Mesothelial cell of epicardium (in vitro differentiated cells): Measurements from ENCODE around the gene LBHD2. TPM values are rescaled to one million over a fixed set of nuclear protein-coding genes. Genes with fewer than 3 reads are reported as not detected.

ENCODE experiments used
- DNase-seq, 2 experiments: peaks; one replicate each; pipeline ENCODE4 v3.0.0; 2021; ENCODE audit warnings: low spot score in 2 of 2; ENCODE audit not compliant: unreplicated experiment in 2 of 2
- H3K27ac Mint-ChIP-seq: 2 replicates; pipeline ENCODE4 v1.8.0; 2021; ENCODE audit warnings: mixed read lengths
- H3K27me3 Mint-ChIP-seq: 2 replicates; pipeline ENCODE4 v1.8.0; 2021; ENCODE audit warnings: low read depth, mixed read lengths
- H3K36me3 Mint-ChIP-seq: 2 replicates; pipeline ENCODE4 v1.8.0; 2021; ENCODE audit warnings: mixed read lengths
- H3K4me1 Mint-ChIP-seq: 2 replicates; pipeline ENCODE4 v1.8.0; 2021; ENCODE audit warnings: mixed read lengths
- H3K4me3 Mint-ChIP-seq: 2 replicates; pipeline ENCODE4 v1.8.0; 2021; ENCODE audit warnings: mild to moderate bottlenecking, moderate library complexity, mixed read lengths
- H3K9me3 Mint-ChIP-seq: 2 replicates; pipeline ENCODE4 v1.8.0; 2021; ENCODE audit warnings: mixed read lengths
- total RNA-seq: library from RNA; stranded (reverse); gene quantifications from 3 replicates; pipeline ENCODE4 v1.2.1, GENCODE V29; 2021
- TF ChIP-seq, protein P1 (sequence below): fragments of 200-600 bp; sonication (generic); IDR thresholded peaks from one replicate; pipeline ENCODE4 v1.5.0; 2021; ENCODE audit warnings: antibody characterized with exemption; ENCODE audit not compliant: unreplicated experiment

Gene LBHD2
- total RNA-seq, 1 donor from 2014 or later = not detected

DNA sequence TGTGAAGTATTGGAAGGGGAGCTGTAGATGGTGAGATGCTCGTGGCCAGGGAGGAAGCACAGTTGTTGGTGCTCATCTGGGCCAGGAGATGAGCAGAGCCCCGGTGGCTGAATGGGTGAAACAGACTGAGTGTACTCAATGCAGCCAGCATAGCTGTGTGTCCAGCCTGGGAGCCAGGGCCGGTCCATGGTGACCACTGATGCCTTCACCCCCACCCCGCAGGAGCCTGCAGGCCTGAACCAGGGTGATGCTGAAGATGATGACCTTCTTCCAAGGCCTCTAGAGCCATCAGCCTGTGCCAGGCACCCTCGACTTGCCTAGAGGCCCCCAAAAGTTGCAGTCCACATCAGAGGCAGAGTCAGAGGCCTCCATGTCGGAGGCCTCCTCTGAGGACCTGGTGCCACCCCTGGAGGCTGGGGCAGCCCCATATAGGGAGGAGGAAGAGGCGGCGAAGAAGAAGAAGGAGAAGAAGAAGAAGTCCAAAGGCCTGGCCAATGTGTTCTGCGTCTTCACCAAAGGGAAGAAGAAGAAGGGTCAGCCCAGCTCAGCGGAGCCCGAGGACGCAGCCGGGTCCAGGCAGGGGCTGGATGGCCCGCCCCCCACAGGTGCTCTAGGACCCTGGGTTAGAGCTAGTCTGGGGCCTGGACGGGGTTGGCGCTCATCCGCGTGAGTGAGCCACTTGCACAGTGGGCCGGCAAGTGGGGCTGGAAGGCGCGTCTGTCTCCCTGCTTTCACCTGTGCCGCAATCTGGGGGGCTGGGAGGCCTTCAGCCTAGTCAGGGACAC, 42.3 kb downstream of the LBHD2 start:
- peak overlapping the region; percentile 56 for H3K27ac Mint-ChIP-seq
- no peaks in the 10 kb centered on the region for H3K9me3 Mint-ChIP-seq
- no peak for DNase-seq
- H3K4me1 Mint-ChIP-seq = peaks cover 56% of the 10 kb centered on the region
- H3K4me3 Mint-ChIP-seq = peak overlapping the region; percentile 59
- H3K36me3 Mint-ChIP-seq = no peaks in the 10 kb centered on the region
- peaks cover 18% of the 10 kb centered on the region for H3K27me3 Mint-ChIP-seq
- TF ChIP-seq, protein P1, sequence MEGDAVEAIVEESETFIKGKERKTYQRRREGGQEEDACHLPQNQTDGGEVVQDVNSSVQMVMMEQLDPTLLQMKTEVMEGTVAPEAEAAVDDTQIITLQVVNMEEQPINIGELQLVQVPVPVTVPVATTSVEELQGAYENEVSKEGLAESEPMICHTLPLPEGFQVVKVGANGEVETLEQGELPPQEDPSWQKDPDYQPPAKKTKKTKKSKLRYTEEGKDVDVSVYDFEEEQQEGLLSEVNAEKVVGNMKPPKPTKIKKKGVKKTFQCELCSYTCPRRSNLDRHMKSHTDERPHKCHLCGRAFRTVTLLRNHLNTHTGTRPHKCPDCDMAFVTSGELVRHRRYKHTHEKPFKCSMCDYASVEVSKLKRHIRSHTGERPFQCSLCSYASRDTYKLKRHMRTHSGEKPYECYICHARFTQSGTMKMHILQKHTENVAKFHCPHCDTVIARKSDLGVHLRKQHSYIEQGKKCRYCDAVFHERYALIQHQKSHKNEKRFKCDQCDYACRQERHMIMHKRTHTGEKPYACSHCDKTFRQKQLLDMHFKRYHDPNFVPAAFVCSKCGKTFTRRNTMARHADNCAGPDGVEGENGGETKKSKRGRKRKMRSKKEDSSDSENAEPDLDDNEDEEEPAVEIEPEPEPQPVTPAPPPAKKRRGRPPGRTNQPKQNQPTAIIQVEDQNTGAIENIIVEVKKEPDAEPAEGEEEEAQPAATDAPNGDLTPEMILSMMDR = no peak

GRCh38 chr14:103126873-103127304, 42.9 kb downstream of the LBHD2 start:
- peak overlapping the region; percentile 59 for H3K4me3 Mint-ChIP-seq
- no peaks in the 10 kb centered on the region for H3K9me3 Mint-ChIP-seq
- no peak overlapping the region for H3K27ac Mint-ChIP-seq
- TF ChIP-seq, protein P1 = no peak
- no peaks in the 10 kb centered on the region for H3K36me3 Mint-ChIP-seq
- peak; percentile 63 to 83 for DNase-seq
- H3K4me1 Mint-ChIP-seq = peaks cover 59% of the 10 kb centered on the region
- peaks cover 18% of the 10 kb centered on the region for H3K27me3 Mint-ChIP-seq

DNA sequence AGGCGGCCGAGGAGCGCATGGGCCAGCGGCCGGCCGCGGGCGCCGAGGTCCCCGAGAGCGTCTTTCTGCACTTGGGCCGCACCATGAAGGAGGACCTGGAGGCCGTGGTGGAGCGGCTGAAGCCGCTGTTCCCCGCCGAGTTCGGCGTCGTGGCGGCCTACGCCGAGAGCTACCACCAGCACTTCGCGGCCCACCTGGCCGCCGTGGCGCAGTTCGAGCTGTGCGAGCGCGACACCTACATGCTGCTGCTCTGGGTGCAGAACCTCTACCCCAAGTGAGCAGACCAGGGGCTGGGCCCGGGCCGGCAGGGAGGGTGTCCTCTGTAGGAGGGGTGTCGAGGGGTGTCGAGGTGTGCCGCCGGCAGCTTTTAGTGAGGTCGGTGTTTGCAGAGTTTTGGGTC, 43.3 kb downstream of the LBHD2 start:
- TF ChIP-seq, protein P1 = no peak
- no peak overlapping the region for H3K27ac Mint-ChIP-seq
- H3K9me3 Mint-ChIP-seq = no peaks in the 10 kb centered on the region
- peaks cover 59% of the 10 kb centered on the region for H3K4me1 Mint-ChIP-seq
- peak in 1 of 2 experiments; percentile 39 for DNase-seq
- H3K27me3 Mint-ChIP-seq = peaks cover 18% of the 10 kb centered on the region
- no peak overlapping the region for H3K4me3 Mint-ChIP-seq
- no peaks in the 10 kb centered on the region for H3K36me3 Mint-ChIP-seq

- H3K36me3 Mint-ChIP-seq = peaks cover 1% of the 10 kb centered on the region
- H3K9me3 Mint-ChIP-seq = no peaks in the 10 kb centered on the region
- H3K4me1 Mint-ChIP-seq = peaks cover 64% of the 10 kb centered on the region
- H3K27me3 Mint-ChIP-seq = peaks cover 18% of the 10 kb centered on the region
- no peak overlapping the region for H3K27ac Mint-ChIP-seq
- DNase-seq = no peak
- TF ChIP-seq, protein P1 = no peak
- peak overlapping the region; percentile 14 for H3K4me3 Mint-ChIP-seq
Observed at GRCh38 chr14:103127861-103128598, 44.0 kb downstream of the LBHD2 start.

GRCh38 chr14:103128631-103129300, 44.8 kb downstream of the LBHD2 start:
- Mint-ChIP-seq H3K9me3 (no peaks in the 10 kb centered on the region), H3K27me3 (peaks cover 18% of the 10 kb centered on the region), H3K27ac (peak overlapping the region; percentile 3), H3K36me3 (peaks cover 6% of the 10 kb centered on the region), H3K4me1 (peaks cover 64% of the 10 kb centered on the region), H3K4me3 (peak overlapping the region; percentile 14)
- no peak for DNase-seq
- TF ChIP-seq, protein P1 = no peak
